CD4-positive, alpha-beta T cell treated with Interferon gamma for 1 hour (primary cell): Measurements from ENCODE around the gene MAP3K21.

ENCODE experiments used
- DNase-seq: peaks from one replicate; pipeline ENCODE4 v3.0.0-alpha.2; 2020

The MAP3K21 gene

GRCh38 chr1:233360525-233361102 is 33.1 kb downstream of the MAP3K21 start:
- DNase-seq = no peak

GRCh38 chr1:233361876-233362275 is 34.4 kb downstream of the MAP3K21 start:
- no peak for DNase-seq

- DNase-seq = no peak
Measured at GRCh38 chr1:233362743-233363142, 35.2 kb downstream of the MAP3K21 start.

- no peak for DNase-seq
Measured at GRCh38 chr1:233364026-233364425, 36.5 kb downstream of the MAP3K21 start.

- no peak for DNase-seq
Measured at GRCh38 chr1:233364695-233365539, 37.4 kb downstream of the MAP3K21 start.

GRCh38 chr1:233366575-233366974 is 39.1 kb downstream of the MAP3K21 start:
- no peak for DNase-seq

- no peak for DNase-seq
Measured at GRCh38 chr1:233367057-233367803, 39.7 kb downstream of the MAP3K21 start.

GRCh38 chr1:233368106-233368788 is 40.7 kb downstream of the MAP3K21 start:
- no peak for DNase-seq

GRCh38 chr1:233368789-233369130 is 41.2 kb downstream of the MAP3K21 start:
- DNase-seq = no peak

GRCh38 chr1:233372218-233373120 is 44.9 kb downstream of the MAP3K21 start:
- no peak for DNase-seq

- DNase-seq = no peak
Measured at GRCh38 chr1:233373226-233373625, 45.7 kb downstream of the MAP3K21 start.

GRCh38 chr1:233375653-233376052 is 48.1 kb downstream of the MAP3K21 start:
- no peak for DNase-seq

GRCh38 chr1:233376382-233377110 is 49.0 kb downstream of the MAP3K21 start:
- DNase-seq = no peak

- no peak for DNase-seq
Measured at GRCh38 chr1:233379869-233380438, 52.4 kb downstream of the MAP3K21 start.

- DNase-seq = no peak
Measured at GRCh38 chr1:233381806-233382205, 54.3 kb downstream of the MAP3K21 start.

GRCh38 chr1:233383984-233384383 is 56.5 kb downstream of the MAP3K21 start:
- DNase-seq = no peak

- no peak for DNase-seq
Measured at GRCh38 chr1:233386336-233386735, 58.8 kb downstream of the MAP3K21 start.

- no peak for DNase-seq
Measured at GRCh38 chr1:233387585-233387984, 60.1 kb downstream of the MAP3K21 start.

- no peak for DNase-seq
Measured at GRCh38 chr1:233389169-233389568, 61.6 kb downstream of the MAP3K21 start.

- DNase-seq = no peak
Measured at GRCh38 chr1:233389893-233390292, 62.4 kb downstream of the MAP3K21 start.
